Upper lobe of left lung (tissue), 6 donors: ENCODE data around the gene MCTP1. TPM values are rescaled to one million over a fixed set of nuclear protein-coding genes. Genes with fewer than 3 reads are reported as not detected.
"Not testable (repeated sequence)": the region's sequence is repeated elsewhere in the genome, so short reads cannot be mapped to it uniquely, and the experiment has no call there.

ENCODE experiments used
- ATAC-seq, 2 donors: fragments of 200-7000 bp; cut with Tn5 transposase; one replicate each; pipeline ENCODE4 v1.9.1; 2022; ENCODE audit warnings: mild to moderate bottlenecking in 2 of 2, moderate library complexity in 2 of 2; ENCODE audit not compliant: low FRiP score in 2 of 2
- DNase-seq, 2 donors: peaks; one replicate each; pipeline ENCODE4 v3.0.0-alpha.2; 2019 to 2020
- H3K27ac ChIP-seq, 4 donors: fragments of 200-600 bp; sonication (generic); one replicate each; pipeline ENCODE4 v1.5.1; 2016 to 2019
- H3K27me3 ChIP-seq, 4 donors: fragments of 200-600 bp; sonication (generic); one replicate each; pipeline ENCODE4 v1.5.1; 2017 to 2019
- H3K36me3 ChIP-seq, 4 donors: fragments of 200-600 bp; sonication (generic); one replicate each; pipeline ENCODE4 v1.5.1; 2016 to 2019
- H3K4me1 ChIP-seq, 4 donors: fragments of 200-600 bp; sonication (generic); one replicate each; pipeline ENCODE4 v1.5.1; 2018 to 2019
- H3K4me3 ChIP-seq, 4 donors: fragments of 200-600 bp; sonication (generic); one replicate each; pipeline ENCODE4 v1.5.1; 2017 to 2019; ENCODE audit warnings: mild to moderate bottlenecking in 2 of 4, moderate library complexity in 1 of 4
- H3K9me3 ChIP-seq, 4 donors: fragments of 200-600 bp; sonication (generic); one replicate each; pipeline ENCODE4 v1.5.1; 2018 to 2019
- CTCF ChIP-seq, 6 experiments: fragments of 450-650 bp in 4 of 6; fragments of 200-600 bp in 2 of 6; sonication (generic) in 2 of 6; IDR thresholded peaks; one replicate each; pipeline ENCODE4 v1.5.1; 2016 to 2019; ENCODE audit warnings: antibody characterized with exemption in 6 of 6
- EP300 ChIP-seq, 4 donors: sonication (generic); formaldehyde crosslinking; IDR thresholded peaks; one replicate each; pipeline ENCODE4 v1.5.1; 2017; ENCODE audit warnings: antibody characterized with exemption in 4 of 4, control low read depth in 2 of 4
- POLR2A ChIP-seq, 4 donors: fragments of 450-650 bp; IDR thresholded peaks; one replicate each; pipeline ENCODE4 v1.5.1; 2016 to 2017; ENCODE audit warnings: antibody characterized with exemption in 4 of 4, mild to moderate bottlenecking in 2 of 4
- POLR2AphosphoS5 ChIP-seq, 2 donors: sonication (generic); formaldehyde crosslinking; IDR thresholded peaks; one replicate each; pipeline ENCODE4 v1.5.1; 2017; ENCODE audit warnings: antibody characterized with exemption in 2 of 2
- WGBS, 2 donors: methylation state at CpG; one replicate each; pipeline ENCODE4 v1.1.5; 2017 to 2018; 5-methylcytosine and 5-hydroxymethylcytosine counted together
- total RNA-seq, 6 donors: library from RNA; depleted of rRNA in 4 of 6; stranded (reverse); fragments of >200 nt in 4 of 6; gene quantifications; one replicate each; pipeline versions ENCODE4 v1.1.0 to v1.2.1, GENCODE V29; 2016 to 2021
- donor health status: DM: no; HTN: no; CAD: no; lungs with moderate emphysema.
- donor health status: DM: no; HTN: yes; CAD: no; lungs with severe emphysema.

Gene MCTP1
- total RNA-seq, 6 donors from 2014 or later: 30.4 to 43.8 (median 38.3) TPM

- H3K4me1 ChIP-seq: no peaks in the 10 kb centered on the region
- H3K27ac ChIP-seq: no peak overlapping the region
- no peaks in the 10 kb centered on the region for H3K36me3 ChIP-seq
- no peak for DNase-seq
- 96 to 100% methylated on average over 2 to 4 of the region's 4 CpGs for WGBS, 2 donors
- TF ChIP-seq CTCF (IDR thresholded peaks at IDR 0.05) (no peak), POLR2A (IDR thresholded peaks at IDR 0.05) (no peak), EP300 (IDR thresholded peaks at IDR 0.05) (no peak), POLR2AphosphoS5 (IDR thresholded peaks at IDR 0.05) (no peak)
- no peaks in the 10 kb centered on the region for H3K27me3 ChIP-seq
- peaks cover 0 to 5% (median 0%) of the 10 kb centered on the region in 4 donors for H3K9me3 ChIP-seq
- no peak for ATAC-seq
- H3K4me3 ChIP-seq: no peak overlapping the region
Observed at GRCh38 chr5:95149387-95149786, 135.5 kb downstream of the MCTP1 start.

- Histone ChIP-seq H3K4me3 (no peak overlapping the region), H3K36me3 (no peaks in the 10 kb centered on the region), H3K27ac (no peak overlapping the region), H3K9me3 (peaks cover 0 to 5% (median 0%) of the 10 kb centered on the region in 4 donors), H3K4me1 (no peaks in the 10 kb centered on the region), H3K27me3 (no peaks in the 10 kb centered on the region)
- ATAC-seq (no peak), DNase-seq (no peak)
- TF ChIP-seq POLR2A (IDR thresholded peaks at IDR 0.05) (no peak), POLR2AphosphoS5 (IDR thresholded peaks at IDR 0.05) (no peak), EP300 (IDR thresholded peaks at IDR 0.05) (no peak), CTCF (IDR thresholded peaks at IDR 0.05) (no peak)
Observed at GRCh38 chr5:95148453-95148852, 136.4 kb downstream of the MCTP1 start.

- H3K27me3 ChIP-seq, H3K9me3 ChIP-seq, H3K27ac ChIP-seq, ATAC-seq, H3K4me3 ChIP-seq, H3K36me3 ChIP-seq, H3K4me1 ChIP-seq, DNase-seq: not testable (repeated sequence)
- WGBS, 2 donors: 92 to 96% methylated on average over 2 of the region's 2 CpGs
Observed at GRCh38 chr5:95143858-95144257, 141.0 kb downstream of the MCTP1 start.

GRCh38 chr5:95142145-95142544 lies 142.7 kb downstream of the MCTP1 start:
- DNase-seq (no peak), ATAC-seq (no peak)
- Histone ChIP-seq H3K36me3 (no peaks in the 10 kb centered on the region), H3K4me1 (no peaks in the 10 kb centered on the region), H3K27me3 (no peaks in the 10 kb centered on the region), H3K27ac (peak overlapping the region in 1 of 4 donors; percentile 24), H3K4me3 (no peak overlapping the region), H3K9me3 (no peaks in the 10 kb centered on the region)
- WGBS, 2 donors: 45 to 72% methylated on average over 3 of the region's 3 CpGs
- TF ChIP-seq EP300 (IDR thresholded peaks at IDR 0.05) (no peak), POLR2A (IDR thresholded peaks at IDR 0.05) (no peak), POLR2AphosphoS5 (IDR thresholded peaks at IDR 0.05) (no peak), CTCF (IDR thresholded peaks at IDR 0.05) (no peak)

GRCh38 chr5:95141141-95141540 lies 143.8 kb downstream of the MCTP1 start:
- no peaks in the 10 kb centered on the region for H3K4me1 ChIP-seq
- no peak overlapping the region for H3K4me3 ChIP-seq
- no peak for TF ChIP-seq EP300 (IDR thresholded peaks at IDR 0.05)
- TF ChIP-seq POLR2A (IDR thresholded peaks at IDR 0.05): no peak
- TF ChIP-seq POLR2AphosphoS5 (IDR thresholded peaks at IDR 0.05): no peak
- TF ChIP-seq CTCF (IDR thresholded peaks at IDR 0.05): no peak
- no peaks in the 10 kb centered on the region for H3K9me3 ChIP-seq
- H3K36me3 ChIP-seq: no peaks in the 10 kb centered on the region
- no peak for DNase-seq
- no peaks in the 10 kb centered on the region for H3K27me3 ChIP-seq
- ATAC-seq: no peak
- no peak overlapping the region for H3K27ac ChIP-seq
- 54 to 60% methylated on average over 3 of the region's 3 CpGs for WGBS, 2 donors
